DND-41 (cell line): Measurements from ENCODE around the gene GDF9.

Source experiments
- ATAC-seq: fragments of 200-7000 bp; cut with Tn5 transposase; 3 replicates; pipeline ENCODE4 v1.9.1; 2021; ENCODE audit warnings: low read depth; ENCODE audit not compliant: insufficient read depth
- DNase-seq: peaks from one replicate; pipeline ENCODE4 v3.0.0-alpha.2; 2020
- H2AFZ ChIP-seq: 2 replicates; pipeline ENCODE4 v1.6.0; 2012; ENCODE audit warnings: low read depth, low read length
- H3K27ac ChIP-seq: 2 replicates; pipeline ENCODE4 v1.5.1; 2012; ENCODE audit warnings: low read length, inconsistent platforms
- H3K27me3 ChIP-seq: fragments of 200-600 bp; sonication (generic); 2 replicates; pipeline ENCODE4 v1.6.0; 2012; ENCODE audit warnings: low read length, mild to moderate bottlenecking, inconsistent platforms; ENCODE audit not compliant: insufficient read depth, poor library complexity
- H3K36me3 ChIP-seq: 2 replicates; pipeline ENCODE4 v1.5.1; 2012; ENCODE audit warnings: low read length, inconsistent platforms; ENCODE audit not compliant: insufficient read depth
- H3K4me1 ChIP-seq: 2 replicates; pipeline ENCODE4 v1.5.1; 2012; ENCODE audit warnings: mild to moderate bottlenecking, low read length; ENCODE audit not compliant: insufficient read depth
- H3K4me2 ChIP-seq: 2 replicates; pipeline ENCODE4 v1.6.0; 2012; ENCODE audit warnings: mild to moderate bottlenecking, moderate library complexity, low read length, inconsistent platforms; ENCODE audit not compliant: insufficient read depth
- H3K4me3 ChIP-seq, 2 experiments: fragments of 200-600 bp in 1 of 2; shearing (Covaris generic) in 1 of 2; 2 replicates each; pipeline ENCODE4 v1.5.1; 2012 to 2016; ENCODE audit warnings: inconsistent platforms in 2 of 2, low read length in 2 of 2, mild to moderate bottlenecking in 2 of 2, low read depth in 1 of 2, moderate library complexity in 1 of 2
- H3K79me2 ChIP-seq: 2 replicates; pipeline ENCODE4 v1.6.0; 2012; ENCODE audit warnings: low read length, inconsistent platforms; ENCODE audit not compliant: insufficient read depth
- H3K9ac ChIP-seq: 2 replicates; pipeline ENCODE4 v1.6.0; 2012; ENCODE audit warnings: low read depth, mild to moderate bottlenecking, inconsistent platforms, low read length, moderate library complexity
- H3K9me3 ChIP-seq: 2 replicates; pipeline ENCODE4 v1.5.1; 2012; ENCODE audit warnings: low read length, moderate library complexity, mild to moderate bottlenecking, inconsistent platforms; ENCODE audit not compliant: insufficient read depth, severe bottlenecking
- H4K20me1 ChIP-seq: 2 replicates; pipeline ENCODE4 v1.6.0; 2012; ENCODE audit warnings: low read length; ENCODE audit not compliant: insufficient read depth
- EZH2 ChIP-seq: IDR thresholded peaks from 3 replicates; pipeline ENCODE4 v1.6.1; 2012; ENCODE audit warnings: borderline replicate concordance, low read depth, mild to moderate bottlenecking, moderate library complexity, low read length, inconsistent platforms; ENCODE audit not compliant: severe bottlenecking
- TF ChIP-seq, protein P1 (sequence below): IDR thresholded peaks from 2 replicates; pipeline ENCODE4 v1.5.1; 2012; ENCODE audit warnings: borderline replicate concordance, low read length, moderate library complexity, mild to moderate bottlenecking; ENCODE audit not compliant: poor library complexity, severe bottlenecking; ENCODE audit errors: extremely low read depth

The GDF9 gene

DNA sequence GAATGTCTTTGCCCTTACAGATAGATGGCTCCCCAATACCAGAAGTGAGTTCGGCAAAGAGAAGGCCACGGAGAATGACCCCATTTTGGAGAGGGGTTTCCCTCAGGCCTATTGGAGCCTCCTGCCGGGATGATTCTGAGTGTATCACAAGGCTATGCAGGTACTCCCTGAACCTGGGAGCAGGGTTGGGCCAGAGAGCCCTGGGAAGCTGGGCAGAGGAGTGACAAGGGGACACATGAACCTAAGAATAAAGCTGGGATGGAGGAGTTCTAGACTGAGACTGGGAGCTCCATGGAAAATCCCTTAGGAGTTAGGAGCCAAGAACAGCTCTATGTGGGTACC is 7.6 kb upstream of the GDF9 start:
- no peak overlapping the region for H3K4me3 ChIP-seq
- H3K4me1 ChIP-seq: no peaks in the 10 kb centered on the region
- peaks cover 3% of the 10 kb centered on the region; the same call in 1 of the 2 replicates for H4K20me1 ChIP-seq
- H3K27ac ChIP-seq: no peak overlapping the region
- H3K36me3 ChIP-seq: peaks cover 66% of the 10 kb centered on the region
- no peak overlapping the region for H2AFZ ChIP-seq
- H3K27me3 ChIP-seq: no peaks in the 10 kb centered on the region
- no peak for DNase-seq
- H3K9me3 ChIP-seq: no peaks in the 10 kb centered on the region
- ATAC-seq: peak; percentile 15; the same call in 1 of the 3 replicates
- H3K4me2 ChIP-seq: no peak overlapping the region
- TF ChIP-seq, protein P1, sequence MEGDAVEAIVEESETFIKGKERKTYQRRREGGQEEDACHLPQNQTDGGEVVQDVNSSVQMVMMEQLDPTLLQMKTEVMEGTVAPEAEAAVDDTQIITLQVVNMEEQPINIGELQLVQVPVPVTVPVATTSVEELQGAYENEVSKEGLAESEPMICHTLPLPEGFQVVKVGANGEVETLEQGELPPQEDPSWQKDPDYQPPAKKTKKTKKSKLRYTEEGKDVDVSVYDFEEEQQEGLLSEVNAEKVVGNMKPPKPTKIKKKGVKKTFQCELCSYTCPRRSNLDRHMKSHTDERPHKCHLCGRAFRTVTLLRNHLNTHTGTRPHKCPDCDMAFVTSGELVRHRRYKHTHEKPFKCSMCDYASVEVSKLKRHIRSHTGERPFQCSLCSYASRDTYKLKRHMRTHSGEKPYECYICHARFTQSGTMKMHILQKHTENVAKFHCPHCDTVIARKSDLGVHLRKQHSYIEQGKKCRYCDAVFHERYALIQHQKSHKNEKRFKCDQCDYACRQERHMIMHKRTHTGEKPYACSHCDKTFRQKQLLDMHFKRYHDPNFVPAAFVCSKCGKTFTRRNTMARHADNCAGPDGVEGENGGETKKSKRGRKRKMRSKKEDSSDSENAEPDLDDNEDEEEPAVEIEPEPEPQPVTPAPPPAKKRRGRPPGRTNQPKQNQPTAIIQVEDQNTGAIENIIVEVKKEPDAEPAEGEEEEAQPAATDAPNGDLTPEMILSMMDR: no peak
- TF ChIP-seq EZH2: no peak
- H3K9ac ChIP-seq: no peak overlapping the region
- H3K79me2 ChIP-seq: no peaks in the 10 kb centered on the region

DNA sequence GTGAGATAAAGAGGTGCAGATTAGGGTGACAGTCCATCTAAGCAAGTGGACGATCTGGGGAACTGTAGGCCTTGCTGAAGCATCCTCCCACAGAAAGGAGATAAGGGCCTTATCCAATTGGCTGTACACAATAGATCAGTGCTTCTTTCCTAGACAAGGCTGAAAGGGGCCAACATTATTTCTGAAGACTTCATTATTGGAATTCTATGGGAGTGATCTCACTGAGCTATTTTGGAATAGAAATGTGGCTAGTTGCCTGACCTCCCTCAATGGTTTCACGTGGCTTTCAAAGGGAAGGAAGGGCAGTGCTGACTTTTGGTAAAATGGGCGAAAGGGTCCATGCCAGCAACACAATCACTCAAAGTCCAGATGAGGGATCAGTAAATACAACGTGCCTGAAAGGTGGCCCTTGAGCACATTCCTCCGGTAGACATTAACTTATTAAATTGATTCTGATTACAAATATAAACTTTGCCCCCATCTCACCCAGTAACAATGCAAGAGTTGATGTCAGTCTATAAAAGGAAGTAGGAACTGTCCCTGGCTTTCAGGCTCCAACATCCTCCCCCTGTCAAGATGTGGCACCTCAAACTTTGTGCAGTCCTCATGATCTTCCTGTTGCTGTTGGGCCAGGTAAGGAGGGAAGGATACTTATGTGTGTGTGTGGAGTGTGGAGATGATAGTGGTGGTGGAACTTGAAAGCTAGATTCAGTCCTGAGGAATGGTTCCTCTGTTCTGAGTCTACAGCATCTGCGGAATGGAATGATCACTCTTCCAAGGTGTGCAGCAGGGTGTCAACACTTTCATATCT is 7.1 kb upstream of the GDF9 start, which contains the start of gene LEAP2:
LEAP2 (plus strand) TSS at position 550 of the 811 bp plus-strand sequence; CDS start at position 577, 27 bp downstream.
- H2AFZ ChIP-seq: no peak within 1 kb of the TSS
- TF ChIP-seq, protein P1: no peak
- no peak for TF ChIP-seq EZH2
- no peak within 1 kb of the TSS for H3K4me3 ChIP-seq
- no peak within 1 kb of the TSS for H3K4me2 ChIP-seq
- H4K20me1 ChIP-seq: peaks cover 3% of the 10 kb centered on the region; the same call in 1 of the 2 replicates
- ATAC-seq (peak; percentile 9; the same call in 1 of the 3 replicates), DNase-seq (no peak)
- 0 out of 2 replicates have a peak, but pooled peaks cover 2% of the 10 kb centered on the region for H3K79me2 ChIP-seq
- H3K9me3 ChIP-seq: no peaks in the 10 kb centered on the region
- peaks cover 66% of the 10 kb centered on the region for H3K36me3 ChIP-seq
- no peak within 1 kb of the TSS for H3K9ac ChIP-seq
- no peak within 1 kb of the TSS for H3K27ac ChIP-seq
- peaks cover 2% of the 10 kb centered on the region; the same call in 1 of the 2 replicates for H3K4me1 ChIP-seq
- no peaks in the 10 kb centered on the region for H3K27me3 ChIP-seq

DNA sequence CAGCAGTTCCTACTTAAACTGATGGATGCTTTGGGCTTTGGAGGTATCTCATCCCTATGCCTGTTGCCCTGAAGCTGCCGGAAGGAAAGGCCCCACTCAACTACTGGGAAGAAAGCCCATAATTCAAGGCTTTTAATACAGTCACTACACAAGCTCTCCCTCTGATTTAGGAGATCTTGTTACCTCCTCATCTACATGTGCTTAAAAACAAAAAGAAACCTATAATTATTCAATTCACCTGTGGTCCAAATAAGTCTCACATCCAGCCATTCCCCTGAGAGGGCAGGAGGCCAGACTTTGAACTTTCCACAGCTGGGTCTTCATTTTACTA is 6.5 kb upstream of the GDF9 start:
- H3K27ac ChIP-seq: no peak overlapping the region
- H3K9ac ChIP-seq: no peak overlapping the region
- H3K4me2 ChIP-seq: no peak overlapping the region
- TF ChIP-seq, protein P1: no peak
- no peak for TF ChIP-seq EZH2
- peaks cover 4% of the 10 kb centered on the region; the same call in 1 of the 2 replicates for H4K20me1 ChIP-seq
- H3K79me2 ChIP-seq: peaks cover 5% of the 10 kb centered on the region
- DNase-seq (no peak), ATAC-seq (no peak)
- H3K4me1 ChIP-seq: peaks cover 7% of the 10 kb centered on the region
- no peaks in the 10 kb centered on the region for H3K27me3 ChIP-seq
- H2AFZ ChIP-seq: no peak overlapping the region
- H3K36me3 ChIP-seq: peaks cover 66% of the 10 kb centered on the region
- no peak overlapping the region for H3K4me3 ChIP-seq
- H3K9me3 ChIP-seq: no peaks in the 10 kb centered on the region
